ENCODE results near the gene LBHD2. TPM values are rescaled to one million over a fixed set of nuclear protein-coding genes. Genes with fewer than 3 reads are reported as not detected.

The LBHD2 gene
- total RNA-seq, 2 donors from 2014 or later = not detected

DNA sequence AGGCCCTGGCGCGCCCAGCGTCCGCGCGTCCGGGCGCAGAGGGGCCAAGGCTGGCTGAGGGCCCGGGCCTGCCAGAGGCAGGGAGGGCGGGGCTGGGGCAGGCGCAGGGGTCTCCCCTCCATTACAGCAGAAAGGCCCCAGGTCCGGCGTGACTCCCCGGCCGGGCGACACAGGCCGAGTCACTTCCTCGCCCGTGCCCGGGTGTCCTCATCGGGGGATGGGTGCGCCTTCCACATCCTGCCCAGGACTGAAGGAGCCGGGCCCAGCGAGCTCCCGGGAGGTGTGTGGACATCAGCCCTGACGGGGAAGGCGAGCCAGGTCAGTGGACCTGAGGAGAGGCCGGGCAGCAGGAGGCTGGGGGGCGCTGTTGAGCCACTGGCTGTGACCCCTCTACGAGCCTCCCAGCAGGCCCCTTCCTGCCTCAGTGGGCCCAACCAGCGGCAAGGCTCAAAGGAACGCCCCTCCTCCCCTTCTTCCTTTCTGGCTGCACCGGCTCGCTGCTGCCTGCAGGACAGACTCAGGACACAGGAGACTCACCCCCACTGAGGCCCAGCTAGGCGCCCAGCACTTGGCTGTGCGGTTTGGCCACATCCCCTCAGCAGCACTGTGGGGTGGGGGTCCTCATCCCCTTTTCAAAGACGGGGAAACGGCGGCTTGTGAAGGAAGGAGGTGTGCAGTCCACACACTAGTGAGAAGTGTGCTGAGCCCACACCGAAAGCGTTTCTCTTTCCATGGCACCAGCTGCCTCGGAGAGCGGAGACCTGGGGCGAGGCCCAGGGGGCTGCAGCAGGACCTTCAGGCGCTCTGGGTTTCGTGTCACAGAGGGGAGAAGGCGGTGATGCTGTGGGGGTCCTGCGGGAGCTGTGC is 39.9 kb downstream of the LBHD2 start:
- peak overlapping the region in 1 of 2 donors; percentile 17 for H3K4me3 ChIP-seq
- DNase-seq = peak in 1 of 4 donors; percentile 54
- ATAC-seq = no peak
- H3K4me1 ChIP-seq = peaks cover 76% of the 10 kb centered on the region
- WGBS, 2 donors = 30 to 37% methylated on average over 14 to 36 of the region's 48 CpGs
- TF ChIP-seq, protein P1, sequence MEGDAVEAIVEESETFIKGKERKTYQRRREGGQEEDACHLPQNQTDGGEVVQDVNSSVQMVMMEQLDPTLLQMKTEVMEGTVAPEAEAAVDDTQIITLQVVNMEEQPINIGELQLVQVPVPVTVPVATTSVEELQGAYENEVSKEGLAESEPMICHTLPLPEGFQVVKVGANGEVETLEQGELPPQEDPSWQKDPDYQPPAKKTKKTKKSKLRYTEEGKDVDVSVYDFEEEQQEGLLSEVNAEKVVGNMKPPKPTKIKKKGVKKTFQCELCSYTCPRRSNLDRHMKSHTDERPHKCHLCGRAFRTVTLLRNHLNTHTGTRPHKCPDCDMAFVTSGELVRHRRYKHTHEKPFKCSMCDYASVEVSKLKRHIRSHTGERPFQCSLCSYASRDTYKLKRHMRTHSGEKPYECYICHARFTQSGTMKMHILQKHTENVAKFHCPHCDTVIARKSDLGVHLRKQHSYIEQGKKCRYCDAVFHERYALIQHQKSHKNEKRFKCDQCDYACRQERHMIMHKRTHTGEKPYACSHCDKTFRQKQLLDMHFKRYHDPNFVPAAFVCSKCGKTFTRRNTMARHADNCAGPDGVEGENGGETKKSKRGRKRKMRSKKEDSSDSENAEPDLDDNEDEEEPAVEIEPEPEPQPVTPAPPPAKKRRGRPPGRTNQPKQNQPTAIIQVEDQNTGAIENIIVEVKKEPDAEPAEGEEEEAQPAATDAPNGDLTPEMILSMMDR (IDR thresholded peaks at IDR 0.05) = peak in 2 of 7 experiments; percentile 16 to 25
- no peak for TF ChIP-seq POLR2A (IDR thresholded peaks at IDR 0.05)
- H3K9me3 ChIP-seq = no peaks in the 10 kb centered on the region
- H3K27ac ChIP-seq = peak overlapping the region; percentile 53 to 93 (median 84)
- intact Hi-C loops (cut with DNase I) = no loop called here
- H3K27me3 ChIP-seq = no peaks in the 10 kb centered on the region
- no peaks in the 10 kb centered on the region for H3K36me3 ChIP-seq (replicated peaks in 1 of 2; ENCODE audit: insufficient read depth in 1 of 2, low read depth in 2 of 2)

DNA sequence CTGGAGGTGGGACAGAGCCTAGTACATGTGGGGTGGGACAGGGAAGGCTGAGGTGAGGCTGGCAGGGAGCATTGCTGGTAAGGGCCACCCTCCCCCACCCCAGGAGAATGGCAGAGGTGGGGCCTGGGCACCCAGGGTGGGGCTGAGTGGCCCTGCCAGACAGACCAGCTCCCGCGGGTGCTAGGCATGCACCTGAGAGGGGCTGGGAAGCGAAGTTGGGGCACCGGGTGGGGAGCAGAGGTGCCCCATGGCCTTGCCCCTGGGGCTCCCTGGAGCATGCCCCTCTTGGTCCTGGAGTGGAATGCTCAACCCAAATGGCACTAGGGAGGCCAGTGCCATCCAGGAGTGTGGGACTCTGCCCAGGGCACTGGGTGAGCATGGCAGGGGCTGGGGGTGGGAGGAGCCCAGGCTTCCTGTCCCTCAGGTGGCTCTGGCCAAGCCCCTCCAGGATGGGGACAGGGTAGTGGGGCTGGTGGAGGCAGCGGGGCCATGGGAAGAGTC is 40.5 kb downstream of the LBHD2 start:
- TF ChIP-seq, protein P1 (IDR thresholded peaks at IDR 0.05) = no peak
- no peak for TF ChIP-seq POLR2A (IDR thresholded peaks at IDR 0.05)
- Histone ChIP-seq H3K27me3 (no peaks in the 10 kb centered on the region), H3K9me3 (no peaks in the 10 kb centered on the region), H3K36me3 (replicated peaks in 1 of 2; ENCODE audit: insufficient read depth in 1 of 2, low read depth in 2 of 2) (no peaks in the 10 kb centered on the region), H3K27ac (no peak overlapping the region), H3K4me3 (no peak overlapping the region), H3K4me1 (peaks cover 82% of the 10 kb centered on the region)
- DNase-seq (peak in 1 of 4 donors; percentile 4), ATAC-seq (no peak)
- WGBS, 2 donors = 82% methylated on average over 5 of the region's 5 CpGs; no CpG with 5 or more reads in 1 of the 2 donors
- intact Hi-C loops (cut with DNase I) = no loop called here

DNA sequence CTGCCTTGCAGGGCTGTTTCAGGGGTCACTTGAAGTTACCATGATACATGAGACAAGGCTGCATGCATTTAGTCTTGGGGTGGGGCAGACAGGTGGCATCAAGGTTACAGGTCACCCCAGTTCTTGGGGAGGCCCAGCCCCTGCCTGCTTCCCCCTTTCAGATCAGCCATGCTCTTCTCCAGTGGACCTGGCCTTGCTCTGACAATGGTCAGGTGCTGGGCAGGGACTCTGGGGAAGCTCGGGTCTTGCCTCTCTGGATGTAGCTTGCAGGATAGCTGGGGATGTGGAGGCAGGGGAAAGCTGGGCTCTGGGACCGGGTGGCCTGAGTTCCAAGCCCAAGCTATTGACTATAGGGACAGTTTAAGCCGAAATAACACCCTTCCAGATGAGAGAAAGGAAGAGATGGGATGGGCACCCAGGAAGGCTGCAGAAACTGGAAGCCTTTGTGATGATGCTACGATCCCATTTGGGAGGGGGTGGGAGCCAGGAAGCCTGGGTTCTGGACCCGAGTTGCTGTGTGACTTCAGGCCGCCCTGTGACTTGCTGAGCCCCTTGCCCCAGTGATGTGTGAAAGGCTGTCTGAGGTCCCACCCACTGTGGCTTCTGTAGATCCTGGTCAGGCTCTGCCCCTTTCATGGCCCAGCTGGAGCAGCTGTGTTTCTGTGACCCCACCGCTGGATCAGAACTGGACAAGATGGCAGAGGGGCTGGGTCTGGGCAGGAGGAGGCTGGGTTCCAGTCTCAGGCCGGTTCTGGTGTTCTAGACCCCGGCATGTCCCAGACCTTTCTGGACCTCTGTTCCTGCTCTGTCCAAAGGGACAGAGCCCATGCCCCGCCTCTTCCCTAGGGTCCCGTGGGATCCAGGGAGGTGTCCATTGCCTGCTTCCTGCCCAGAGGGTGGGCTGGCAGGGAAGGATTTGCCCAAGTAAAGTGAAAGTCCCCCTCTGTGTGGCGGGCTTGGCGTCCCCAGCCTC is 41.4 kb downstream of the LBHD2 start:
- H3K9me3 ChIP-seq = no peaks in the 10 kb centered on the region
- 83 to 91% methylated on average over 8 to 13 of the region's 13 CpGs for WGBS, 2 donors
- H3K36me3 ChIP-seq (replicated peaks in 1 of 2; ENCODE audit: insufficient read depth in 1 of 2, low read depth in 2 of 2) = no peaks in the 10 kb centered on the region
- H3K27ac ChIP-seq = no peak overlapping the region
- ATAC-seq = no peak
- no peak for TF ChIP-seq POLR2A (IDR thresholded peaks at IDR 0.05)
- intact Hi-C loops (cut with DNase I) = no loop called here
- H3K4me3 ChIP-seq = no peak overlapping the region
- DNase-seq = peak in 1 of 4 donors; percentile 4
- H3K27me3 ChIP-seq = no peaks in the 10 kb centered on the region
- peaks cover 88% of the 10 kb centered on the region for H3K4me1 ChIP-seq

DNA sequence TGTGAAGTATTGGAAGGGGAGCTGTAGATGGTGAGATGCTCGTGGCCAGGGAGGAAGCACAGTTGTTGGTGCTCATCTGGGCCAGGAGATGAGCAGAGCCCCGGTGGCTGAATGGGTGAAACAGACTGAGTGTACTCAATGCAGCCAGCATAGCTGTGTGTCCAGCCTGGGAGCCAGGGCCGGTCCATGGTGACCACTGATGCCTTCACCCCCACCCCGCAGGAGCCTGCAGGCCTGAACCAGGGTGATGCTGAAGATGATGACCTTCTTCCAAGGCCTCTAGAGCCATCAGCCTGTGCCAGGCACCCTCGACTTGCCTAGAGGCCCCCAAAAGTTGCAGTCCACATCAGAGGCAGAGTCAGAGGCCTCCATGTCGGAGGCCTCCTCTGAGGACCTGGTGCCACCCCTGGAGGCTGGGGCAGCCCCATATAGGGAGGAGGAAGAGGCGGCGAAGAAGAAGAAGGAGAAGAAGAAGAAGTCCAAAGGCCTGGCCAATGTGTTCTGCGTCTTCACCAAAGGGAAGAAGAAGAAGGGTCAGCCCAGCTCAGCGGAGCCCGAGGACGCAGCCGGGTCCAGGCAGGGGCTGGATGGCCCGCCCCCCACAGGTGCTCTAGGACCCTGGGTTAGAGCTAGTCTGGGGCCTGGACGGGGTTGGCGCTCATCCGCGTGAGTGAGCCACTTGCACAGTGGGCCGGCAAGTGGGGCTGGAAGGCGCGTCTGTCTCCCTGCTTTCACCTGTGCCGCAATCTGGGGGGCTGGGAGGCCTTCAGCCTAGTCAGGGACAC is 42.3 kb downstream of the LBHD2 start:
- TF ChIP-seq, protein P1 (IDR thresholded peaks at IDR 0.05) = no peak
- no peak for TF ChIP-seq POLR2A (IDR thresholded peaks at IDR 0.05)
- ATAC-seq (no peak), DNase-seq (peak in 1 of 4 donors; percentile 5)
- H3K9me3 ChIP-seq = no peaks in the 10 kb centered on the region
- 71 to 82% methylated on average over 13 to 22 of the region's 22 CpGs for WGBS, 2 donors
- peak overlapping the region; percentile 25 to 64 (median 47) for H3K27ac ChIP-seq
- H3K4me1 ChIP-seq = peaks cover 88% of the 10 kb centered on the region
- H3K36me3 ChIP-seq (replicated peaks in 1 of 2; ENCODE audit: insufficient read depth in 1 of 2, low read depth in 2 of 2) = no peaks in the 10 kb centered on the region
- intact Hi-C loops (cut with DNase I) = no loop called here
- H3K27me3 ChIP-seq = no peaks in the 10 kb centered on the region
- H3K4me3 ChIP-seq = no peak overlapping the region
